Thoracic aorta (tissue), 2 donors: Measurements from ENCODE around the gene ZNF3. TPM values are rescaled to one million over a fixed set of nuclear protein-coding genes. Genes with fewer than 3 reads are reported as not detected.

Experiments
- ATAC-seq: fragments of 150-250 bp; one replicate; pipeline ENCODE4 v1.8.0; 2017; ENCODE audit warnings: low read depth; ENCODE audit not compliant: insufficient number of reproducible peaks, low FRiP score
- DNase-seq: peaks from one replicate; pipeline ENCODE4 v3.0.0-alpha.2; 2020; ENCODE audit warnings: low spot score
- H3K27ac ChIP-seq, 2 donors: fragments of 200-600 bp; sonication (generic); 1 replicate in 1 of 2; 2 replicates in 1 of 2; pipeline ENCODE4 v1.5.1; 2016; ENCODE audit warnings: mild to moderate bottlenecking in 2 of 2, moderate library complexity in 2 of 2
- H3K27me3 ChIP-seq: fragments of 200-600 bp; sonication (generic); replicated peaks from 2 replicates; pipeline ENCODE4 v1.6.0; 2016; ENCODE audit warnings: mild to moderate bottlenecking; ENCODE audit not compliant: insufficient read depth
- H3K36me3 ChIP-seq: fragments of 200-600 bp; sonication (generic); one replicate; pipeline ENCODE4 v1.5.1; 2016
- H3K4me1 ChIP-seq, 2 donors: fragments of 200-600 bp; sonication (generic); 1 replicate in 1 of 2; 2 replicates in 1 of 2; pipeline versions ENCODE4 v1.5.1 to v1.6.0; 2016; ENCODE audit warnings: low read depth in 2 of 2, mild to moderate bottlenecking in 1 of 2; ENCODE audit not compliant: control insufficient read depth in 1 of 2
- H3K4me3 ChIP-seq: fragments of 200-600 bp; sonication (generic); 2 replicates; pipeline ENCODE4 v1.5.1; 2016; ENCODE audit warnings: mild to moderate bottlenecking
- H3K9me3 ChIP-seq: fragments of 200-600 bp; sonication (generic); 2 replicates; pipeline ENCODE4 v1.5.1; 2016
- CTCF ChIP-seq: fragments of 200-600 bp; sonication (generic); IDR thresholded peaks from one replicate; pipeline ENCODE4 v1.5.1; 2019; ENCODE audit warnings: antibody characterized with exemption
- total RNA-seq, 2 donors: library from RNA; depleted of rRNA; stranded (reverse); fragments of >200 nt; gene quantifications; one replicate each; pipeline versions ENCODE4 v1.1.0 to v1.2.3, GENCODE V29; 2016

ZNF3 gene
- total RNA-seq, 2 donors from 2014 or later = 15.2 to 29.6 TPM

DNA sequence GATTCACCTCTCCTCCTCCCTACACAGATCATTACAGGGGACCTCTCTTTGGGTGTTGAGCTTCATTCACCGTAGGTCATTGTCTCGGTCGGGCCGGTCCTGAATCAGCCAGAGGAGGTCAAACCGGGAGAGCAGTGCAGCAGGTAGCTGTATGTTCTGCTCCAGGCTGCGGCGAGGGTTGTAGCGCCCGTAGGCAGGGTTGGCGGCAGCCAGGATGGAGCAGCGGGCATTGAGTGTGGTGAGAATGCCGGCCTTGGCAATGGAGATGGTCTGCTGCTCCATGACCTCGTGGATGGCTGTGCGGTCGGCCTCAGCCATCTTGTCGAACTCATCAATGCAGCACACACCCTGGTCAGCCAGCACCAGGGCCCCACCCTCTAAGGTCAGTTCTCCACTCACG is 14.2 kb upstream of the ZNF3 start:
- Histone ChIP-seq H3K27me3 (no peaks in the 10 kb centered on the region), H3K4me1 (peaks cover 6 to 12% of the 10 kb centered on the region in 2 donors), H3K36me3 (peaks cover 72% of the 10 kb centered on the region), H3K27ac (no peak overlapping the region), H3K9me3 (no peaks in the 10 kb centered on the region), H3K4me3 (no peak overlapping the region)
- ATAC-seq = no peak
- no peak for TF ChIP-seq CTCF
- no peak for DNase-seq

GRCh38 chr7:100095289-100095688 is 13.8 kb upstream of the ZNF3 start:
- DNase-seq (no peak), ATAC-seq (no peak)
- H3K9me3 ChIP-seq = no peaks in the 10 kb centered on the region
- peaks cover 74% of the 10 kb centered on the region for H3K36me3 ChIP-seq
- H3K4me1 ChIP-seq = peaks cover 6 to 12% of the 10 kb centered on the region in 2 donors
- H3K27ac ChIP-seq = no peak overlapping the region
- no peak for TF ChIP-seq CTCF
- H3K27me3 ChIP-seq = no peaks in the 10 kb centered on the region
- no peak overlapping the region for H3K4me3 ChIP-seq

- Histone ChIP-seq H3K27me3 (no peaks in the 10 kb centered on the region), H3K4me3 (no peak overlapping the region), H3K4me1 (peaks cover 6 to 10% of the 10 kb centered on the region in 2 donors), H3K9me3 (no peaks in the 10 kb centered on the region), H3K27ac (no peak overlapping the region), H3K36me3 (peaks cover 71% of the 10 kb centered on the region)
- DNase-seq (no peak), ATAC-seq (no peak)
- TF ChIP-seq CTCF = no peak
These were observed 12.5 kb upstream of the ZNF3 start for GRCh38 chr7:100093925-100094486.

DNA sequence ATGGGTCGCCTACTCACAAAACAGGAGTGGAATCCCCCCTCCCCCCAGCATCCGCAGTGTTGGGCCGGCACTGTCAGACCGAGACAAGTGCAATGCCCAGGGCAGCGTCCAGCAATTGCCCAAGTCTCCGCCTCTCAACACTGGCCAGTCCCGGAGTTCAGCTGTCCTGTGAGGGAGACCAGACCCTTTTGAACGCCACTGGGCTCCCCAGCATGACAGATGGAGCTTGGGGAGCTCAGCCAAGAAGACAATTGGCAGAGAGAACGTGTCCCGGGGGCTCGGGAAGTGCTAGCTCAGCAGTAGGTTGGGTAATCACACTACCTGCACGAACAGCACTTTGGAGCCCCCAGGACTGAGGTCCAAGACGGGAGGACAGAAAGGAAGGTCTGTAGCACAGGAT is 12.0 kb upstream of the ZNF3 start:
- peaks cover 6 to 9% of the 10 kb centered on the region in 2 donors for H3K4me1 ChIP-seq
- no peak for TF ChIP-seq CTCF
- H3K27me3 ChIP-seq = no peaks in the 10 kb centered on the region
- H3K9me3 ChIP-seq = no peaks in the 10 kb centered on the region
- peaks cover 66% of the 10 kb centered on the region for H3K36me3 ChIP-seq
- DNase-seq (no peak), ATAC-seq (no peak)
- no peak overlapping the region for H3K27ac ChIP-seq
- H3K4me3 ChIP-seq = no peak overlapping the region

- peaks cover 10 to 13% of the 10 kb centered on the region in 2 donors for H3K4me1 ChIP-seq
- H3K4me3 ChIP-seq = no peak overlapping the region
- no peak for ATAC-seq
- H3K27me3 ChIP-seq = no peaks in the 10 kb centered on the region
- peaks cover 61% of the 10 kb centered on the region for H3K36me3 ChIP-seq
- H3K27ac ChIP-seq = no peak overlapping the region
- no peak for DNase-seq
- H3K9me3 ChIP-seq = no peaks in the 10 kb centered on the region
- TF ChIP-seq CTCF = no peak
These were observed 11.5 kb upstream of the ZNF3 start for GRCh38 chr7:100093054-100093453.
